ENCODE data around the gene MTMR8.
"Not testable (repeated sequence)": the region's sequence is repeated elsewhere in the genome, so short reads cannot be mapped to it uniquely, and the experiment has no call there.

MTMR8 gene

GRCh38 chrX:64394874-64395567 lies at the start of gene MTMR8:
Gene MTMR8, minus strand, starts transcription at chrX:64395452. Its CDS starts 89 bp downstream, at chrX:64395363.
- DNase-seq, result peak; percentile 43

GRCh38 chrX:64439551-64439950 lies 44.3 kb upstream of the MTMR8 start:
- no peak for DNase-seq

- no peak for DNase-seq
Measured at GRCh38 chrX:64437665-64438064, 42.4 kb upstream of the MTMR8 start.

- DNase-seq, result no peak
Measured at GRCh38 chrX:64437218-64437617, 42.0 kb upstream of the MTMR8 start.

GRCh38 chrX:64428371-64428770 lies 33.1 kb upstream of the MTMR8 start:
- no peak for DNase-seq

- no peak for DNase-seq
Measured at GRCh38 chrX:64427787-64428186, 32.5 kb upstream of the MTMR8 start.

- no peak for DNase-seq
Measured at GRCh38 chrX:64427281-64427680, 32.0 kb upstream of the MTMR8 start.

- not testable (repeated sequence) for DNase-seq
Measured at GRCh38 chrX:64409730-64410129, 14.5 kb upstream of the MTMR8 start.

GRCh38 chrX:64398088-64398487 lies 2.8 kb upstream of the MTMR8 start:
- no peak for DNase-seq

GRCh38 chrX:64395568-64395929 lies 297 bp upstream of the MTMR8 start:
- DNase-seq, result no peak

GRCh38 chrX:64394059-64394873 lies 986 bp downstream of the MTMR8 start:
- no peak for DNase-seq

GRCh38 chrX:64389489-64389888 lies 5.8 kb downstream of the MTMR8 start:
- no peak for DNase-seq

GRCh38 chrX:64380789-64381188 lies 14.5 kb downstream of the MTMR8 start:
- DNase-seq, result not testable (repeated sequence)

GRCh38 chrX:64379924-64380323 lies 15.3 kb downstream of the MTMR8 start:
- no peak for DNase-seq

- DNase-seq, result no peak
Measured at GRCh38 chrX:64377753-64378152, 17.5 kb downstream of the MTMR8 start.

GRCh38 chrX:64352081-64352480 lies 43.2 kb downstream of the MTMR8 start:
- DNase-seq, result no peak

- DNase-seq, result no peak
Measured at GRCh38 chrX:64350521-64350920, 44.7 kb downstream of the MTMR8 start.

GRCh38 chrX:64350047-64350446 lies 45.2 kb downstream of the MTMR8 start:
- no peak for DNase-seq

- DNase-seq, result no peak
Measured at GRCh38 chrX:64342811-64343210, 52.4 kb downstream of the MTMR8 start.

- no peak for DNase-seq
Measured at GRCh38 chrX:64338296-64338695, 57.0 kb downstream of the MTMR8 start.

- DNase-seq, result no peak
Measured at GRCh38 chrX:64334467-64334866, 60.8 kb downstream of the MTMR8 start.

- no peak for DNase-seq
Measured at GRCh38 chrX:64330284-64330683, 65.0 kb downstream of the MTMR8 start.

GRCh38 chrX:64321507-64321906 lies 73.7 kb downstream of the MTMR8 start:
- no peak for DNase-seq

GRCh38 chrX:64313624-64314023 lies 81.6 kb downstream of the MTMR8 start:
- DNase-seq, result no peak

GRCh38 chrX:64306712-64307111 lies 88.5 kb downstream of the MTMR8 start:
- no peak for DNase-seq
